Measurements from ENCODE around the gene FGG.

The FGG gene

DNA sequence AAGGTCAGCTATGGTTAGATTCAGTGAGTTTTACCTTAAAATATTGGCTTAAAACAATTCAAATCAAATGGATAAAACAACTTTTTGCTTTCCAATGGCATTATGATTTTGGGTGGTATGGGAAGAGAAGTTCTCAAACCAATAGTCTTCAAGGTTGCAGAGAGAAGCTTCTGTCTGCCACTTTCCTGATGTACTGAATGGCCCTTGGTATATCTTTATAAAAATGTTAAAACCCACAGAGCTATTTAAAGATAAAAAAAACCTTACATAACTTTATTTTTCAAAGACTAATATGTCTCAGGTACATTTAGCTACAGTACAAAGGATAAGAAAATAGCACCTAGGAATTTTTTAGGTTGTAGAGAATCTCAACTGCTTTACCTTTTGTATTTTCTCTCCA is 28.8 kb downstream of the FGG start:
- DNase-seq: no peak

- DNase-seq: no peak
Measured at GRCh38 chr4:154583230-154583629, 29.2 kb downstream of the FGG start.

DNA sequence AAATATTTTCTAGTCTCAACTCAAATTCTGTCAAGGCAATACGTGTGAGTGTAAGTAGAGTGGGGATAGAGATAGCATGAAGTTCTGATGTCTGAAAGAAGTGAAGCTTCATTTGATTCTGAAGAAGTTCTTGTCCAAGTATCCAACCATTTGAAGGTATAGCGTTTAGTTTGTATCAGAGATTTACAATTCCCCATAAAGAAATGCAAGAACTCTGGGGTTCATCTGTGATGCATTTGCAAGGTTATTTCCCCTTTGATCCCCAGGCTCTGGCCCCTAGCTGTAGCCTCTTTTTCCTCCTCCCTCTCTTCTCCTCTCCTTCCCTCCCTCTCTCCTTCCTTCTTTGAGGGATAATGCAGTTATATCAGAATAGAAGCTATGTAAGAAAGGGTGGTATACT is 29.7 kb downstream of the FGG start:
- DNase-seq: no peak

DNA sequence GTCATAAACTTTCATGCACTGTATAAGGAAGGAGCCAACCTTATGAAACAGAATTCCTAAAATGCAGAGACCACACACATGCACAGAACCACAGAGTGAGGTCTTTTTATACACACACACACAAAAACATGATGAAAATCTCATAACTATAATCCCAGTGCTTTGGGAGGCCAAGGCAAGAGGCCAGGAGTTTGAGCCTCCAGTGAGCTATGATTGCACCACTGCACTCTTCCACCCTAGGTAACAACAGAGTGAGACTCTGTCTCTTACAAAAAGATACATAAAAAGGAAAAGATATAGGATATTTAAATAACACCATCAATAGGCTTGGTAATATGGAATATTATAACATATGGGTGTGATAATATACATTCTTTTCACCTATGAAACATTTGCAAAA is 32.5 kb downstream of the FGG start:
- no peak for DNase-seq

DNA sequence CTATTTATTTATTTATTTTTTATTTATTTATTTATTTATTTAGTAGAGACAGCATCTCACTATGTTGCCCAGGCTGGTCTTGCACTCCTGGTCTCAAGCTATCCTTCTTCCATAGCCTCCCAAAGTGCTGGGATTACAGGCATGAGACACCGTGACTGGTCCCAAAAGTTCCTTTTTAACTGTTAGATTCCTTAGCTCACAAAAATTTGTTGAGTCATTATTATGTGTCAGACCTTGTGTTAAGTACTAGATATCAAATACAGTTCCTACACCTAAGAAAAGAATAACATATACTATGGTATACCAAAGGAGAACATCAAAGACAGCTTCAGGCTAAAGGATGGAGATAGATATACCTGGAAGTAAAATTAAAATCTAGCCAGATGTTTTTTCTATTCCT is 33.5 kb downstream of the FGG start:
- no peak for DNase-seq

DNA sequence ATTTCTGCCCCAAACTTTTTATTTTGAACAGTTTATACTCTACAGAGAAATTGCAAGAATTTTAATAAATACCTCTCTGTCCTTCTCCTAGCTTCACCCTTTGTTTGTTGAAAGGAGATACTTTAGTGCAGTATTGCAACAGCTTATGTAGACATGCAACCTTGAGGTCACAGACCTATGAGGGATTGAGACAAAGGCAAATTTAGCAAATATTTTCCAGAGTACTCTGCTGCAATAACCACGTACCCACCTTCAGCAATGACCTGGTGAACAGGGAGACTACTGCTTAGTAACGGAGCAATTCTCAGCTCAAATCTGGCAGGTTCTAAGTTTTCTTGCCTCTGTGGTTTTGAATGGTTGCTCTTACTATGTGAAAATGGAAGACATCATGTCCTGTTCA is 35.1 kb downstream of the FGG start:
- no peak for DNase-seq

DNA sequence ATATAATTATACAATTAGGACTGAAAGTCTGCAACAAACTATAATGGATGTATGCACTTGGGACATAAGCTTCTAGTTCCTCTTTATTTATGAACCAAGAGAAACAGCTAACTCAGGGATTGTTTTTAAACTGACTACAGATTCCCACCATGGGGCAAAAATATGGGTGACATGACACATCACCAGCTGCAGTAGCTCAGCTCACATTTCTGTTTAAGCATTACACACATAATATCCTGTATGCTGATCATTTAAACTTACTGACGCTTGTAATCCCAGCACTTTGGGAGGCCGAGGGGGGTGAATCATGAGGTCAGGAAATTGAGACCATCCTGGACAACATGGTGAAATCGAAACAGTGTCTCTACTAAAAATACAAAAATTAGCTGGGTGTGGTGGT is 38.1 kb downstream of the FGG start:
- no peak for DNase-seq

DNA sequence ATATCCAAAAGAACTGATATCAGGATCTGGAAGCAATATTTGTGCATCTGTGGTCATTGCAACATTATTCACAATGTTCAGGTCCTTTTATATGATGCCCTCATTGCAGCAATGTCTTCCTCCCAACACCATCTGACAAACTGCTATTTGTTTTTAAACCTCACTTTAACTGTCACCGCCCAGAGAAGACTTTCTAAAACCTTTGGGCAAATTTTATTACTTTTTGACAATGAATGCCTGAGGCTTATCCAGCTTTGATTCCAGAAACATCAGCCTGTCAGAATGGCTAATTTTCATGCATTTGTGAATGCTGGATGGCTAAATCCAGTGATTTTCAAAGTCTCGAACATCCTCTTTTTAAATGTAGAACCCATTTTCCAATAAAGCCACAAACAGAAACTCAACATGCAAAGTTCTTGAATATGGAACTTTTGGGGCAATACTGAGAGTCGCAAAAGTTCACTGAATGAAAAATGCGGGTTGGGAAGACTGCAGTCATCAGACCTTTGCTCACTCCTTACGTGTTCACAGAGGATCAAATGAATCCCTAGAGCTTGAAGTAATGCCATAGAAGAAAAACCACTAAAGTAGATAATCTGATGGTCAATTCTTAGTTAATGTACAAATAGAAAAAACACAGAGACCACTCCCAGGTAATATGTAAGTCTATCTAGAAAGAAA is 39.1 kb downstream of the FGG start:
- DNase-seq: no peak

- DNase-seq: no peak
Measured at GRCh38 chr4:154569584-154569983, 42.9 kb downstream of the FGG start.

DNA sequence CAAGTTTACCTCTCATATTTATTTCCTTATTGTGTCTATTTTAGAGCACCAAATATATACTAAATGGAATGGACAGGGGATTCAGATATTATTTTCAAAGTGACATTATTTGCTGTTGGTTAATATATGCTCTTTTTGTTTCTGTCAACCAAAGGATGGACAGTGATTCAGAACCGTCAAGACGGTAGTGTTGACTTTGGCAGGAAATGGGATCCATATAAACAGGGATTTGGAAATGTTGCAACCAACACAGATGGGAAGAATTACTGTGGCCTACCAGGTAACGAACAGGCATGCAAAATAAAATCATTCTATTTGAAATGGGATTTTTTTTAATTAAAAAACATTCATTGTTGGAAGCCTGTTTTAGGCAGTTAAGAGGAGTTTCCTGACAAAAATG is 43.4 kb downstream of the FGG start:
- DNase-seq: no peak

GRCh38 chr4:154566639-154567204 is 45.7 kb downstream of the FGG start:
- no peak for DNase-seq

GRCh38 chr4:154565704-154566103 is 46.8 kb downstream of the FGG start:
- DNase-seq: no peak

DNA sequence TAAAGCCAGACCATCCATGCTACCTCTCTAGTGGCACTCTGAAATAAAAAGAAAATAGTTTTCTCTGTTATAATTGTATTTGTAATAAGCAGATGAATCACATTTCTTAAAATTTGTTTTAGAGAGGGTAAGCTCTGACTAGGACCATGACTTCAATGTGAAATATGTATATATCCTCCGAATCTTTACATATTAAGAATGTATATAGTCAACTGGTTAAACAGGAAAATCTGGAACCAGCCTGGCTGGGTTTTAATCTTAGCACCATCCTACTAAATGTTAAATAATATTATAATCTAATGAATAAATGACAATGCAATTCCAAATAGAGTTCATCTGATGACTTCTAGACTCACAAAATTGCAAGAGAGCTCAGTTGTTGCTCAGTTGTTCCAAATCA is 48.1 kb downstream of the FGG start:
- DNase-seq: no peak

- DNase-seq: no peak
Measured at GRCh38 chr4:154562697-154563254, 49.7 kb downstream of the FGG start, which contains the start of gene FGB. Gene FGB, plus strand, starts transcription at chr4:154563011. Its CDS starts 8 bp downstream, at chr4:154563019.

DNA sequence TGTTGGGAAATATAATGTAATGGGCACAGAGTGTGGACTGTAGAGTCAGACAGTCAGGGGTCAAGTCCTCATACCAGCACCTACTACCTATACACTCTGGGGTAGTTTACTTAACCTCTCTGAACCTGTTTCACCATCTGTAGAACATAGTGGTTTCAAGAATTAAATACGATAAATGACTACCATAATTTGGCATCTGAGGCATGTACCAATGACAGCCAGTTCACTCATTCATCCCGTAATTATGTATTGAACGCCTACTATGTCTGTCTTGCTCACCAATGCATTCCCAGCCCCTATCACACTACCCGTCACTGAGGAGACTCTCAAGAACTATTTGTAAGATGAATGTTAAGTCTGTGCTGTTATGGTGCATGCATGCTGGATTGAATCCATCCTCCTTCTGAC is 51.6 kb downstream of the FGG start:
- DNase-seq: no peak

- DNase-seq: no peak
Measured at GRCh38 chr4:154560419-154560801, 52.0 kb downstream of the FGG start.

DNA sequence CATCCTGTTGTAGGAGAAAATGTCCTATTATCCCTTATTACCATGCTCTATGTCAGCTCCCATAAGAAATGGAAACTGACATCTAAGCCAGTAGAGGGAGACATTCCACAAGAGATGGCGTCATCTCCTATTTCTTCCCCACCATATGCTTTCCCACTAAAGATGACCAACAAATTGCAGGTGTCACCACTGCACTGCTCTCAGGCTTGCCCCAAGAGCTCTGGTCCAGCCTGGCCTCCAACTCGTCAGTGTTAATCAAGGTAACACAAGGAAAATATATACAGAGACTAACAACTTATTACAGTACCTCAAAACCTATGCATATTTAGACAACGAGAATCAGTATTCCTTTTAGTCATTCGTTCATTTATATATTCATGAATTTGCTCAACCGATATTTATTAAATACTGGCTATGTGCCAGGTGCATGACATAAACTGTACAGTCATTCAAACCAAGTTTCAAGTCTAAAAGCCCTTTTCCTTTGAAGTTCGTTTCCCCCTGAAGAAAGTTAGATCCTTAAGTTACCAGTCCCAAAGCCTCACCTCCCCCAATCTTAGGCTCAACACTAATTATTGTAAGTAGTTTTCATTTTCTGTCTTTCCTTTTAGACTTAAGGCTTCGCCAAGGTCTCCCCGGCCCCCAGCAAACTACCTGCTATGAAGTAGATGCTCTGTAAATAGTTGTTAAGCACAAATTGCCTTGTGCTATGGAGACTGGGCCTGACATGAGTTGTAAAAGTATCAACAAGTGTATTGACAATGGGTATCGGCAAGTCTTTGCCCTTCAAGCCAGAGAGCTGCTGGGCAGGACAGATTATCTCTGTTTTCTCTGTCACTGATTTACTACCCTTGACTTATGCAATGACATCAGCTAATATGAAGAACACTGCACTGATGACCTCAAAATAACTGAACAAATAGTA is 52.7 kb downstream of the FGG start:
- no peak for DNase-seq

DNA sequence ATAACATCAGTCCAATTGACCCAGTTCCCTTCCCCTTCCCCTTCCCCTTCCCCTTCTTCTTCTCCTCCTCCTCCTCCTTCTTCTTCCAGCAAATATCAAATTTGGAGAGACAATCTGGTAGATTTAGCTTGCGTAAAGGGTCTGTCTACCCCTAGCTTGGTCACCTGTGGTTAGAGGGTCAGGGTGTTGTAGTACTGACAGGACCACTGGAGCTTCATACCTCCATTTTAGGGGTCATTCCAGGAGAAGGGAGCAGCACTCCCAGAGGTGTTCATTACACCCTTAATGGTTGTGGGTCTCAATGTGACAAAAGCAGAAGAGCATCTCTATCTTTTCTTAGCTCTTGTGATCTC is 53.3 kb downstream of the FGG start:
- DNase-seq: no peak
